ENCODE measurements around the gene RAD52.

The RAD52 gene

GRCh38 chr12:896031-896430, 53.5 kb downstream of the RAD52 start:
- TF ChIP-seq CTCF (IDR thresholded peaks at IDR 0.05; ENCODE audit: low read depth, low read length): no peak

GRCh38 chr12:894226-894625, 55.3 kb downstream of the RAD52 start:
- no peak overlapping the region for H3K4me3 ChIP-seq (ENCODE audit: low read depth, low read length)
- TF ChIP-seq CTCF (IDR thresholded peaks at IDR 0.05; ENCODE audit: low read depth, low read length): no peak

More at GRCh38 chr12:896031-896430, 53.5 kb downstream of the RAD52 start:
- no peak overlapping the region for H3K4me3 ChIP-seq (ENCODE audit: low read depth, low read length)

- H3K4me3 ChIP-seq (ENCODE audit: low read depth, low read length): no peak overlapping the region
- TF ChIP-seq CTCF (IDR thresholded peaks at IDR 0.05; ENCODE audit: low read depth, low read length): no peak
Measured at GRCh38 chr12:886206-886605, 63.3 kb downstream of the RAD52 start.

- H3K4me3 ChIP-seq (ENCODE audit: low read depth, low read length): no peak overlapping the region
- no peak for TF ChIP-seq CTCF (IDR thresholded peaks at IDR 0.05; ENCODE audit: low read depth, low read length)
Measured at GRCh38 chr12:885701-886100, 63.8 kb downstream of the RAD52 start.

GRCh38 chr12:884746-885414, 64.6 kb downstream of the RAD52 start:
- no peak overlapping the region for H3K4me3 ChIP-seq (ENCODE audit: low read depth, low read length)
- TF ChIP-seq CTCF (IDR thresholded peaks at IDR 0.05; ENCODE audit: low read depth, low read length): no peak

- H3K4me3 ChIP-seq (ENCODE audit: low read depth, low read length): no peak overlapping the region
Measured at GRCh38 chr12:880656-881055, 68.8 kb downstream of the RAD52 start.

More at GRCh38 chr12:880656-881055, 68.8 kb downstream of the RAD52 start:
- no peak for TF ChIP-seq CTCF (IDR thresholded peaks at IDR 0.05; ENCODE audit: low read depth, low read length)
